Measurements from ENCODE around the gene THAP4. TPM values are rescaled to one million over a fixed set of nuclear protein-coding genes. Genes with fewer than 3 reads are reported as not detected.

THAP4 gene
- total and polyA plus RNA-seq, 3 experiments from 2014 or later, result 42.3 to 51.9 (median 51.4) TPM

DNA sequence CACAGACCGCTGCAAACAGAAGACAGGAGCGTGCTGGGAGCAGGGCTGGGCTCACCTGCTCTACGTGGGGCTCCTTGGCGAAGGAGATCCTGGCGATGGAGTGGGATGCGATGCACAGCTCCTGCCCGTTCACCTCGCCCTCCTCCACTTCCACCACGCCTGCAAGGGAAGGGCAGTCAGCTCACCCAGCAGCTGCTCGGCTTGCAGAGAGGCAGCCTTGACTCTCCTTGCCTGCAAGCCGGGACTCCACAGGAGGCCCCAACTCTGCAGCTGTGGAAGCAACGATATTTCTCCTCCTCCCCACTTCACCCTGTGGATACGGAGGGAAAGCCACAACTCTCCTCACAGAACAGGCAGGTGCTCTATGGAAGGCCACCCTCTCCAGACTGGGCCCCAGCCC is 35.1 kb downstream of the THAP4 start:
- Histone ChIP-seq H3K27me3 (ENCODE audit: insufficient read depth, low read length, poor library complexity, severe bottlenecking) (no peaks in the 10 kb centered on the region), H3K27ac (ENCODE audit: low read depth, low read length) (no peak overlapping the region), H3K36me3 (ENCODE audit: insufficient read depth, low read length) (peaks cover 14% of the 10 kb centered on the region), H3K9me3 (ENCODE audit: low read length) (no peaks in the 10 kb centered on the region), H3K4me1 (ENCODE audit: insufficient read depth, low read length) (no peaks in the 10 kb centered on the region), H3K4me3 (ENCODE audit: low read length) (no peak overlapping the region)
- Mint-ChIP-seq H3K9me3 (no peaks in the 10 kb centered on the region), H3K27me3 (no peaks in the 10 kb centered on the region), H3K4me3 (no peak overlapping the region), H3K36me3 (peaks cover 4 to 65% (median 23%) of the 10 kb centered on the region in 3 donors), H3K4me1 (no peaks in the 10 kb centered on the region), H3K27ac (peak overlapping the region in 1 of 8 donors; percentile 52)
- ChIA-PET CTCF (no interaction called here), POLR2A (no interaction called here)
- no peak for DNase-seq

DNA sequence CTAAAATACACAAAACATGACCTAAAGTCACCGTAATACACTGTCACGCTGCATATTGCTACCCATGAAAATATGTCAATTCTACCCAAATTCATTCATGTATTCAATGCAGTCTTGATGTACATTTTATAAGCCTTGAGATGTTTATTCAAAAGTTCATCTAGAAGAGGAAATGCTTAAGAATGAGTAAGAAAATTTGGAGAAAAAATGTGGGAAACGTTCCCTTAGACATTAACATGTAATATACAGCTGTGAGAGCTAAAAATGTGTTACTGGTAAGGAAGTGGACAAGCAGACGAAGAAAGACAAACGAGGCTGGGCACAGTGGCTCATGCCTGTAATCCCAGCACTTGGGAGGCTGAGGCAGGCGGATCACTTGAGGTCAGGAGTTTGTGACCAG is 37.3 kb downstream of the THAP4 start:
- Histone ChIP-seq H3K9me3 (ENCODE audit: low read length) (no peaks in the 10 kb centered on the region), H3K4me1 (ENCODE audit: insufficient read depth, low read length) (no peaks in the 10 kb centered on the region), H3K27me3 (ENCODE audit: insufficient read depth, low read length, poor library complexity, severe bottlenecking) (no peaks in the 10 kb centered on the region), H3K4me3 (ENCODE audit: low read length) (no peak overlapping the region), H3K36me3 (ENCODE audit: insufficient read depth, low read length) (peaks cover 7% of the 10 kb centered on the region), H3K27ac (ENCODE audit: low read depth, low read length) (no peak overlapping the region)
- POLR2A ChIA-PET, result no interaction called here
- Mint-ChIP-seq H3K27ac (peak overlapping the region in 1 of 8 donors; percentile 58), H3K4me1 (no peaks in the 10 kb centered on the region), H3K9me3 (no peaks in the 10 kb centered on the region), H3K36me3 (peaks cover 4 to 67% (median 21%) of the 10 kb centered on the region in 3 donors), H3K4me3 (no peak overlapping the region), H3K27me3 (no peaks in the 10 kb centered on the region)
- no peak for DNase-seq
- CTCF ChIA-PET, result no interaction called here

DNA sequence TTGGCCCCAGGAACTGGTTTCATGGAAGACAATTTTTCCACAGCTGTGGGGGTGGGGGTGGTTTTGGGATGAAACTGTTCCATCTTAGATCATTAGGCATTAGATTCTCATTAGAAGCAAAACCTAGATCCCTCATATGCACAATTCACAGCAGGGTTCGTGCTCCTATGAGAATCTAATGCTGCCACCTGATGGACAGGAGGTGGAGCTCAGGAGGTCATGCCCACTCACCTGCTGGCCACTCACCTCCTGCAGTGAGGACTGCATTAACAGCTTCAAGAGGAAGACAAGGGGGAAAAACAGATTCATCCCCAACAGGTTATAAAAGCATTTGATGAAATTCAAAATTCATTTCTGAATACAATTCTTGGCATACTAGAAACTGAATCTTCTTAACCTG is 38.5 kb downstream of the THAP4 start:
- H3K36me3 Mint-ChIP-seq, result peaks cover 4 to 73% (median 21%) of the 10 kb centered on the region in 3 donors
- no peak overlapping the region for H3K27ac ChIP-seq (ENCODE audit: low read depth, low read length)
- no peaks in the 10 kb centered on the region for H3K4me1 Mint-ChIP-seq
- H3K4me1 ChIP-seq (ENCODE audit: insufficient read depth, low read length), result no peaks in the 10 kb centered on the region
- no peaks in the 10 kb centered on the region for H3K9me3 Mint-ChIP-seq
- ChIA-PET CTCF (interaction anchor here (0.9 to 1.2 kb wide), 2 partner anchors 26 to 741 kb away, joined by 3 read pairs; no protein-coding TSS in a partner anchor), POLR2A (no interaction called here)
- DNase-seq, result no peak
- no peak overlapping the region for H3K4me3 Mint-ChIP-seq
- H3K27me3 Mint-ChIP-seq, result no peaks in the 10 kb centered on the region
- H3K9me3 ChIP-seq (ENCODE audit: low read length), result no peaks in the 10 kb centered on the region
- H3K27ac Mint-ChIP-seq, result no peak overlapping the region
- no peak overlapping the region for H3K4me3 ChIP-seq (ENCODE audit: low read length)
- no peaks in the 10 kb centered on the region for H3K27me3 ChIP-seq (ENCODE audit: insufficient read depth, low read length, poor library complexity, severe bottlenecking)
- peaks cover 7% of the 10 kb centered on the region for H3K36me3 ChIP-seq (ENCODE audit: insufficient read depth, low read length)

DNA sequence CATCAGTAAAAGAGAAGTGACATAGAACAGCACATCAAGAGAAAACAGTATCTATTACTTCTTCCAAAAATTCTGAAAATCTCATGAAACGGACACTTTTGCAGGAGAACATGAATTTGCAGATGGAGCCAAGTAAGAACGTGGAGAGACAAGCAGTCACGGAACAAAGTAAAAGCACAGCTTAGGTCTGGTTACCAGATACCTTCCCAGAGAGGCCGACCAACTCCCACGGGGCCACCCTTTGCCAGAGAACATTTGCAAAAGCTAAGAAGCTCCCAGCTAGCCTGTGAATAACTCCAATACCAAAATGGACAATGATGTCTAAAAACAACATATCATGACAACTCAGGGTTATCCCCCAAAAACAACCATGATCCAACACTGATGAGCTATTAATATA is 38.9 kb downstream of the THAP4 start:
- H3K36me3 ChIP-seq (ENCODE audit: insufficient read depth, low read length), result peaks cover 7% of the 10 kb centered on the region
- no peaks in the 10 kb centered on the region for H3K4me1 ChIP-seq (ENCODE audit: insufficient read depth, low read length)
- no peaks in the 10 kb centered on the region for H3K27me3 ChIP-seq (ENCODE audit: insufficient read depth, low read length, poor library complexity, severe bottlenecking)
- no peaks in the 10 kb centered on the region for H3K27me3 Mint-ChIP-seq
- H3K4me1 Mint-ChIP-seq, result no peaks in the 10 kb centered on the region
- ChIA-PET POLR2A (no interaction called here), CTCF (interaction anchor here (0.9 to 1.5 kb wide), 3 partner anchors 8 to 741 kb away, joined by 3 to 4 read pairs (median 3); no protein-coding TSS in a partner anchor)
- H3K9me3 ChIP-seq (ENCODE audit: low read length), result no peaks in the 10 kb centered on the region
- peaks cover 4 to 72% (median 20%) of the 10 kb centered on the region in 3 donors for H3K36me3 Mint-ChIP-seq
- no peak overlapping the region for H3K27ac ChIP-seq (ENCODE audit: low read depth, low read length)
- H3K4me3 Mint-ChIP-seq, result no peak overlapping the region
- no peak overlapping the region for H3K27ac Mint-ChIP-seq
- no peaks in the 10 kb centered on the region for H3K9me3 Mint-ChIP-seq
- no peak overlapping the region for H3K4me3 ChIP-seq (ENCODE audit: low read length)
- DNase-seq, result no peak

DNA sequence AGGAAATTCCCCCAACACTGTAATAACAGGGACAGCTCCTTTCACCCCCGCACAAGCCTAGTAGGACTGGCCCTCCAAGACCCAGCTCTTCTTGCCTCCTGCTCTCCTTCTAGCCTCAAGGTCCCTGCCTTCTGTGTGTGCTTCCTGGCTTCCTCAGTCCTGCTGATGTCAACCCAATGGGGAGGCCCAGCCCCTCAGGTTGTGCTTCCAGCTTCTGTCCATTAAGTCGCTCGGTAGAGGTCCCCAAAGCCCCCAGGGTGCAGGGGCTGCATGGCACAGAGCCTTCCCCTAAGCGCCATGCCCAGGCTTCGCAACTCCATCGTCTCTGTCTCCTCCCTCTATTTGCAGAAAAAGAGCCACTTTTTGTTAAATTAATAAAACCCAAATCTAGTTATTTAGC is 39.4 kb downstream of the THAP4 start:
- ChIA-PET POLR2A (no interaction called here), CTCF (interaction anchor here (1.2 to 1.5 kb wide), 2 partner anchors 9 to 25 kb away, joined by 3 to 4 read pairs; no protein-coding TSS in a partner anchor)
- H3K27me3 Mint-ChIP-seq, result no peaks in the 10 kb centered on the region
- peaks cover 4 to 69% (median 20%) of the 10 kb centered on the region in 3 donors for H3K36me3 Mint-ChIP-seq
- no peak for DNase-seq
- H3K4me1 ChIP-seq (ENCODE audit: insufficient read depth, low read length), result no peaks in the 10 kb centered on the region
- H3K27me3 ChIP-seq (ENCODE audit: insufficient read depth, low read length, poor library complexity, severe bottlenecking), result no peaks in the 10 kb centered on the region
- H3K36me3 ChIP-seq (ENCODE audit: insufficient read depth, low read length), result peaks cover 7% of the 10 kb centered on the region
- H3K9me3 ChIP-seq (ENCODE audit: low read length), result no peaks in the 10 kb centered on the region
- H3K4me3 Mint-ChIP-seq, result no peak overlapping the region
- no peaks in the 10 kb centered on the region for H3K4me1 Mint-ChIP-seq
- no peak overlapping the region for H3K27ac ChIP-seq (ENCODE audit: low read depth, low read length)
- H3K27ac Mint-ChIP-seq, result peak overlapping the region in 1 of 8 donors; percentile 55
- no peaks in the 10 kb centered on the region for H3K9me3 Mint-ChIP-seq
- H3K4me3 ChIP-seq (ENCODE audit: low read length), result no peak overlapping the region

DNA sequence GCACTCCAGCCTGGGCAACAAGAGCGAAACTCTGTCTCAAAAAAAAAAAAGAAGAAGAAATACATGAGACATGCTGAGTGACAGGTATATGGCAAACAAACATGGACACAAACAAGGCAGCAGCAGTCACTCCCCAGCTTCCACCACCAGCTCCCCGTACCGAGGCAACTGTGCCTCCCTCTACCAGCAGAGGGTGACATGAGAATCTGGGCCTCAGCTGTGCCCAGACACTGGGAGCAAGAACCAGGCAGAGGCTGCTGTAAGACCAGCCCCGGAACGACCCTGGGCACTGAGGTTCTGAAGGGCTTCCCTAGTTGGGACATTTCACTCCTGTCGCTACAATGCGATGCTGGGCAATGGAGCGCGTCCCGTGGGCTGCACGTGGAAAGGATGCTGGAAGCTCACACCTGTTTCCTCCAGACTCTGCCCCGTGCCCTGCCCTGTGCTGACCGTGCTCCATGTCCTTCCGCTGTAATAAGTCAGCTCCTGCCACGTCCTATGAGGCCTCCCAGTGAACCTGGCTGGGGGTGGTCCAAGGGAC is 41.3 kb downstream of the THAP4 start:
- CTCF ChIA-PET, result interaction anchor here (0.7 to 1.0 kb wide), 2 partner anchors 22 to 299 kb away, joined by 3 to 4 read pairs; no protein-coding TSS in a partner anchor
- Mint-ChIP-seq H3K4me1 (no peaks in the 10 kb centered on the region), H3K4me3 (no peak overlapping the region), H3K27ac (peak overlapping the region in 2 of 8 donors; percentile 58 to 64), H3K36me3 (peaks cover 0 to 56% (median 16%) of the 10 kb centered on the region in 3 donors), H3K9me3 (no peaks in the 10 kb centered on the region), H3K27me3 (no peaks in the 10 kb centered on the region)
- Histone ChIP-seq H3K4me3 (ENCODE audit: low read length) (no peak overlapping the region), H3K36me3 (ENCODE audit: insufficient read depth, low read length) (no peaks in the 10 kb centered on the region), H3K9me3 (ENCODE audit: low read length) (no peaks in the 10 kb centered on the region), H3K27ac (ENCODE audit: low read depth, low read length) (no peak overlapping the region), H3K4me1 (ENCODE audit: insufficient read depth, low read length) (no peaks in the 10 kb centered on the region), H3K27me3 (ENCODE audit: insufficient read depth, low read length, poor library complexity, severe bottlenecking) (no peaks in the 10 kb centered on the region)
- POLR2A ChIA-PET, result no interaction called here
- no peak for DNase-seq

DNA sequence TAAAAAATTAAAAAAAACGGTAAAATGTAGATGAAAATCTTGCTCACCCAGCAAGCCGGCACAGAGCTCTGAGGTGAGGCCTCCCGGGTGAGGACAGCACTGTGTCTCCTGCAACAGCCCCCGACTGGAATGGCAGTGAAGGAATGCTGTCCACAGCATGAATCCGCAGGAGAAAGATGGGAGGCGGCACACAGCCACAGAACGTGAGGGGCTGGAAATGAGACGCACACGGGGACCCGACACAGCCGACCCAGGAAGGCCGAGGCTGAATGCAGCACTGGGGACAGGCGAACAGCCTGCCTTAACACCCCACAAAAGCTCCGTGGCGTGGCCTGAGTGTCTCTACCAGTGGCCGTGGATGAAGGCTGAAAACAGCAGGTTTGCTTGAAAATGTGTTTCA is 43.7 kb downstream of the THAP4 start:
- Histone ChIP-seq H3K27ac (ENCODE audit: low read depth, low read length) (no peak overlapping the region), H3K9me3 (ENCODE audit: low read length) (no peaks in the 10 kb centered on the region), H3K4me3 (ENCODE audit: low read length) (no peak overlapping the region), H3K36me3 (ENCODE audit: insufficient read depth, low read length) (no peaks in the 10 kb centered on the region), H3K27me3 (ENCODE audit: insufficient read depth, low read length, poor library complexity, severe bottlenecking) (no peaks in the 10 kb centered on the region), H3K4me1 (ENCODE audit: insufficient read depth, low read length) (no peaks in the 10 kb centered on the region)
- DNase-seq, result no peak
- Mint-ChIP-seq H3K27me3 (no peaks in the 10 kb centered on the region), H3K27ac (no peak overlapping the region), H3K9me3 (peaks cover 0 to 6% (median 3%) of the 10 kb centered on the region in 5 donors), H3K4me3 (no peak overlapping the region), H3K4me1 (no peaks in the 10 kb centered on the region), H3K36me3 (peaks cover 0 to 45% (median 12%) of the 10 kb centered on the region in 3 donors)
- ChIA-PET CTCF (no interaction called here), POLR2A (no interaction called here)

DNA sequence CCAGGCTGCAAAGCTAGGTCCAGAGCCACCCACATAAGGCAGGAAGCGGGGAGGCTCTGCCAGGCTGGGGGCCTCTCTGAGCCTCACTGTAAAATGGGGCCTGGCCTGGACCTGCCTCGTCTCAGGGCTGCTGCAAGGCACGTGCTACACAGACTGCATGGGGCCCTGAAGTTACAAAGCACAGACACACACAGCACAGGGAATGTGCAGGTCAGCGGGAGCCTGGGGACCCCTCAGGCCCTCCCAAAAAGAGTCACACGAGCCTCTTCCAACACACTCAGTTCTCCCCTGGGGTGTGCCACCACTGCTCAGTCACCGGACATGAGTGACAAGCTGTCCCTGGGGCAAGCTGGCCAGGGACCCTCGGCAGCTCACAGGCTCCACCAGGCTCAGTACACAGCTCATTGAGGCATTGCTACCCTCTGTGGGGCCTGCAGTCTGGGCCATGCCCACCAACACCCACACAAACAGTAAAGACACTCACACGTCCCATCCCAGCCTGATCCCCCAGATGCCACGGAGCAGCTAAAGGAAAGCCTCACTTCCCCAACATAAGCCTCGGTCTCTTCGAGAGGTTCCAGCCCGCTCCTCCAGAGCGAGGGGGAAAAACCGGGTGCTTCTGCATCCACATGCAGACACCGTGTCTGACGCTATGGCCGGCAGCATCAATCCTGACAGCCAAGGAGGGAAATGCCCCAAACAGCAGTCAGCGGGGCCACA is 44.7 kb downstream of the THAP4 start:
- Mint-ChIP-seq H3K4me3 (no peak overlapping the region), H3K4me1 (no peaks in the 10 kb centered on the region), H3K36me3 (peaks cover 0 to 43% (median 12%) of the 10 kb centered on the region in 3 donors), H3K9me3 (peaks cover 4 to 13% (median 9%) of the 10 kb centered on the region in 5 donors), H3K27ac (no peak overlapping the region), H3K27me3 (no peaks in the 10 kb centered on the region)
- Histone ChIP-seq H3K36me3 (ENCODE audit: insufficient read depth, low read length) (no peaks in the 10 kb centered on the region), H3K27me3 (ENCODE audit: insufficient read depth, low read length, poor library complexity, severe bottlenecking) (no peaks in the 10 kb centered on the region), H3K27ac (ENCODE audit: low read depth, low read length) (no peak overlapping the region), H3K4me1 (ENCODE audit: insufficient read depth, low read length) (no peaks in the 10 kb centered on the region), H3K4me3 (ENCODE audit: low read length) (no peak overlapping the region), H3K9me3 (ENCODE audit: low read length) (peaks cover 2% of the 10 kb centered on the region)
- POLR2A ChIA-PET, result no interaction called here
- no peak for DNase-seq
- CTCF ChIA-PET, result no interaction called here

Measured in CD8-positive, alpha-beta memory T cell (primary cell).